NCI-H2081 treated with DMSO at 0.1 percent for 48 hours (cell line): ENCODE results near the gene CNOT11.
"Not testable (repeated sequence)": the region's sequence is repeated elsewhere in the genome, so short reads cannot be mapped to it uniquely, and the experiment has no call there.

ENCODE experiments used
- DNase-seq: peaks from one replicate; lab custom pipeline; 2025; lab: John Stamatoyannopoulos, UW

CNOT11 gene

GRCh38 chr2:101252408-101253012 is at the start of gene CNOT11:
Gene CNOT11 (plus strand): TSS chr2:101252886. CDS start chr2:101252965, 79 bp downstream.
- peak; percentile 92 for DNase-seq

DNA sequence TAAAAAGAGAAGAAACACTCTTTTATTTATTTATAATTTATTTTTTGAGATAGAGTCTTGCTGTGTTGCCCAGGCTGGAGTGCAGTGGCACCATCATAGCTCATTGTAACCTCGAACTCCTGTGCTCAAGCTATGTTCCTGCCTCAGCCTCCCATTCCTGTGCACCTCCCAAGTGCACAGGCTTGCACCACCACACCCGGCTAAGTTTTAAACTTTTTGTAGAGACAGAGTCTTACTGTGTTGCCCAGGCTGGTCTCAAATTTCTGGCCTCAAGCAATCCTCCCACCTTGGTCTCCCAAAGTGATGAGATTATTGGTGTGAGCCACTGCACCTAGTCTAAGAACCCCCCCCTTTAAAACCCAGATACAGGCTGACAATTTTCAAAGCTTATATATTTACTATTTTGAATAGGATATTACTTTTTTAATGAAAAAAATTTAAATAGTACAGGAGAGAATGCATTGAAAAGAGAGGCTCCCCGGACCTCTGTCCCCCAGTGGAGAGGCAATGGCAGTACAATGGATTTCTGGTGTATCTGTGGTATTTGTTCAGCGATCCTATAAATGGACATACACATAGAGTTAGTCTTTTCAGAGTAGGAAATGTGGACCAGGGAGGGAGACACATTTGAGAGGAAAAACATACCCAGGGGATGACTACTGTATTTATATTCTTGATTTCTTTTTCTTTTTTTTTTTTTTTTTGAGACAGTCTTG is 48.1 kb upstream of the CNOT11 start:
- no peak for DNase-seq

GRCh38 chr2:101205521-101206479 is 46.9 kb upstream of the CNOT11 start:
- peak; percentile 34 for DNase-seq

GRCh38 chr2:101208830-101209229 is 43.9 kb upstream of the CNOT11 start:
- DNase-seq, result no peak

DNA sequence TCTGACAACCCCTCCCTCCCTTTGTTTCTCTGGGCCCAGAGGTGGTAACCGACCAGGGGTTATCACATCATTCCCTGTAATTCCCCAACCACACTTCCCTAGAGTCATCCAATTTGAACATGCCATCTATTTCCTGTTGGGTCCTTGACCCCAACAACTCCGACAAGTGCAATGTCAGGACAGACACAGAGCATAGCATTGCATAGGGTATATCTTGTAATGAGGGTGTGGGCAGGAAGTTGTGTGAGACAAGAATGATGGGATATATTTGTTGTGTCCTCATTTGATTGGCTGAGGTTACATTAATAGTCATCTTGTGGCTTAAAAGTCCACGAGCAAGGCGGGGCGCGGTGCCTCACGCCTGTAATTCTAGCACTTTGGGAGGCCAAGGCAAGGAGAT is 33.4 kb upstream of the CNOT11 start:
- no peak for DNase-seq

DNA sequence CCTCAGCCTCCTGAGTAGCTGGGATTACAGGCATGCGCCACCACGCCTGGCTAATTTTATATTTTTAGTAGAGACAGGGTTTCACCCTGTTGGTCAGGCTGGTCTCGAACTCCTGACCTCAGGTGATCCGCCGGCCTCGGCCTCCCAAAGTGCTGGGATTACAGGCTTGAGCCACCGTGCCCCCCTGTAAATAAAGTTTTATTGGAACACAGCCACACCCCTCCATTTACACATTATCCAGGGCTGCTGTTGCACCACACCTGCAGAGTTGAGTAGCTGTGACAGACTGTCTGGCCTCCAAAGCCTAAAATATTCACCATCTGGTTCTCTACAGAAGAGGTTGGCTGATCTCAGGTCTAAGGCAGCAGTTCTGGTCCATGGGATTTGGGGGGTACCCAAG is 32.6 kb upstream of the CNOT11 start:
- not testable (repeated sequence) for DNase-seq

DNA sequence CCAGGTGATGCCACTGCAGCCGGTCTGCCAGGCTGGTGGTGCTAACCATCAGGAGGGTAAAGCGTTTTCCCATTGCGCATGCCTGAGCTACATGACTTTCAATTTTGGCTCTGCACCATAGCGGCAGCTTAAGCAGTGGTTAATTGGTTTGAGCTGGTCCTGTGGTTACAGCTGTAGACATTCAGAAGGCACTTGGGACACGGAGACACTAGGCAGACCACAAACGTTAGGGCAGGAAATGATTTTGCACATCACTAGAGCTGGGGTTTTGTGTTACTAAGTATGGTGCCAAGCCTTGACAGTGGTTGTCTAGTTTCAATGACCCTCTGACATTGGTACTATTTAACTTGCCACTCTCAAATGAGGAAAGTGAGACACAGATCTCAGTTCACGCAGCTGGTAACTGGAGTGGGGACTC is 28.9 kb upstream of the CNOT11 start:
- DNase-seq, result no peak

DNA sequence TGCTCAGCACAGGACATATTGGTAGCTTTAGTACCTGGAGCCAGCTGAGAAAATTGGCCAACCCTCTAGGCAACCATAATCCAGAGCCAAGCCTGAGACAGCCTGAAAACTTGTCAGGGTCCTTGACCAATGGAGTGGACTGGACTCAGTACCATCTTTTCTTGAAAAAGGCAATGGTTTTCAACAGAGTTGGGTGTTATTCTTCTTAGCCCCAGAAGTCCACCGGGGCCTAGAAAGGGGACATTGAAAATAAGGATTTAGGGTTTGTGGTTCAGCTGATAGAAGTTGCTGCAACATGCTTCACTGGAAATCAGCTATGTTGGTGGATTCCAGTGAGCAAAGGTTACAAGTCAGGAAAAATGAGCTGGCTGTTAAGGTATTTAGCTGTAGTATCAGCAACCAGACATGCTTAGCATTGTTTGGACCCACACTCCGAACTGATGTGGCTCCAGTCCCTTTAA is 22.1 kb upstream of the CNOT11 start:
- no peak for DNase-seq

GRCh38 chr2:101231240-101231639 is 21.4 kb upstream of the CNOT11 start:
- no peak for DNase-seq

GRCh38 chr2:101231937-101232730 is 20.6 kb upstream of the CNOT11 start:
- no peak for DNase-seq

DNA sequence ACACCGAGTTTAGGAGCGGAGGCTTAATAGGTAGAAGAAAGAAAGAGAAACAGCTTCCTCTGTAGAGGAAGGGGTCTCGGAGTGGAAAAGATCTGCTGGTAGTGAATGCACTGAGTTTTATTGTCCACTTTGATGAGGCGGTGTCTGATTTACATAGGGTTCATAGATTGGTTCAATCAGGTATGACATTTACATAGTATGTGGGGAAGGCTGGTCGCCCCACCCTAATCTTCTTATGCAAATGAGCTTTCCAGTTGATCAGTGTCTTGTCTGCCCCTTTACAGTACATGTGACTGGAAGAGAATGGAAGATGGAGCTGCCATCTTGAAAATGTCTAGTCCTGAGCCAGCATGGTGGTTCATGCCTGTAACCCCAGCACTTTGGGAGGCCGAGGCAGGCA is 19.9 kb upstream of the CNOT11 start:
- DNase-seq, result no peak

- no peak for DNase-seq
These were observed 18.3 kb upstream of the CNOT11 start for GRCh38 chr2:101234169-101234938.

DNA sequence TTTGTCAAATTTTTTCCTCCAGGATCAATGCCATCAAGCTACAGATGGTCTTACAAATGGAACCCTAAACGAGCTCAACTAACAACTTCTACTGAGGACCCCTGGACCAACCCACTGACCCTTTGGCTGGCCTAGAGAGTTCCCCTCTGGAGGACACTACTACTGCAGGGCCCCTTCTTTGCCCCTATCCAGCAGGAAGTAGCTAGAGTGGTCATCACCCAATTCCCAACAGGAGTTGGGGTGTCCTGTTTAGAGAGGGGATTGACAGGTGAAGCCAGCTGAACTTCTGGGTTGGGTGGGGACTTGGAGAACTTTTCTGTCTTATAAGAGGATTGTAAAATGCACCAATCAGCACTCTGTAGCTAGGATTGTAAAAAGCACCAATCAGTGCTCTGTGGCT is 16.7 kb upstream of the CNOT11 start:
- not testable (repeated sequence) for DNase-seq

DNA sequence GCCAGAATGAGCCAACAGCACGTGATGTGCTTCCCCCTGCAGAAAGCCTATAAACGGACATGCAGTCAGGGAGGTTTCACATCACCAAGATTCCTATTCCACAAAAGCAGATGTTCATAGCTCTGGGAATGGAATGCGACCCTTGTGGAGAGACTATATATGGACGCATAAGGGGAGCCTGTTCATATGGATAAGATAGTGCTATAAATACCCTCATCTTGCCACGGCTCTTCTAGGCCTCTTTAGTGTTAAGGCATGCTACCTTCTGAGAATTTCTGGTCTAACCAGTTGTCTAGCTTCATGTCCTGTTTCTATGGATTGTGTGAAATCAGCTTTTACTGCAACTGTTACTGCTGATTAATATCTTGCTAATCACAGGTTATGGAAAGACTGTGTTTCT is 14.7 kb upstream of the CNOT11 start:
- not testable (repeated sequence) for DNase-seq

GRCh38 chr2:101238930-101239759 is 13.5 kb upstream of the CNOT11 start:
- DNase-seq, result no peak

DNA sequence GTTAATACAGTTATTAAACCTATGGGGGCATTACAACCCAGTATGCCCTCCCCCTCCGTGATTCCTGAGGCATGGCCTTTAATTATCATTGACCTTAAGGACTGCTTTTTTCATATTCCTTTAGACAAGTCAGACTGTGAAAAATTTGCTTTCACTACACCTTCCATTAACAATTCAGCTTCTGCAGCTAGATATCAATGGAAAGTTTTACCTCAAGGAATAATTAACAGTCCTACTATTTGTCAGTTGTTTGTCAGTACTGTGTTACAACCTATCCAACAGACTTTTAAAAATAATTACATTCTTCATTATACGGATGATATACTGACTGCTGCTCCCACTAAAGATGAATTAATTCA is 12.9 kb upstream of the CNOT11 start:
- DNase-seq, result not testable (repeated sequence)

DNA sequence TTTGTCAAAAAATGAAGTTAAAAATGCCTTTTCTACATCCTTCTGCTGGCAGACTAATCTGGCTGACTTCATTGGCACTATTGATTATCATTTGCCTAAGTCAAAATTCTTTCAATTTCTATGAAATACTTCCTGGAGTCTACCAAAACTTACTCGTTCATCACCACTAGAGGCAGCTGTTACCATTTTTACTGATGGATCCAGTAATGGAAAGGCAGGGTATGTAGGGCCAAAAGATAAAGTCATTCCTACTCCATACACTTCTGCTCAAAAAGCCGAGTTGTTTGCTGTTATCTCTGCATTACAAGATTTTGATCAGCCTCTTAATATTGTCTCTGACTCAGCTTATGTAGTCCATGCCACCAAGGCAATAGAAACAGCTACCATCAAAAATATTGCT is 12.0 kb upstream of the CNOT11 start:
- DNase-seq, result not testable (repeated sequence)

DNA sequence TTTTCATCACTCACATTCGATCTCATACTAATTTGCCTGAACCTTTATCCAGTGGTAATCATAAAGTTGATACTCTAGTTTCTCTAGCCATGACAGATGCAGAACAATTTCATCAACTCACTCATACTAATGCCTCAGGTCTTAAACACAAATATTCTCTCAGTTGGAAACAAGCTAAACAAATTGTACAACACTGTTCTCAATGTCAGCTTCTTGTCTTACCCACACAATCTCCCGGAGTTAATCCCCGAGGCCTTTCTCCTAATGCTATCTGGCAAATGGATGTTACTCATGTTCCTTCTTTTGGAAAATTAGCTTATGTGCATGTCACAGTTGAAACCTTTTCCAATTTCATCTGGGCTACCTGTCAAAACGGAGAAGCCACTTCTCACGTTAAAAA is 11.5 kb upstream of the CNOT11 start:
- DNase-seq, result no peak

DNA sequence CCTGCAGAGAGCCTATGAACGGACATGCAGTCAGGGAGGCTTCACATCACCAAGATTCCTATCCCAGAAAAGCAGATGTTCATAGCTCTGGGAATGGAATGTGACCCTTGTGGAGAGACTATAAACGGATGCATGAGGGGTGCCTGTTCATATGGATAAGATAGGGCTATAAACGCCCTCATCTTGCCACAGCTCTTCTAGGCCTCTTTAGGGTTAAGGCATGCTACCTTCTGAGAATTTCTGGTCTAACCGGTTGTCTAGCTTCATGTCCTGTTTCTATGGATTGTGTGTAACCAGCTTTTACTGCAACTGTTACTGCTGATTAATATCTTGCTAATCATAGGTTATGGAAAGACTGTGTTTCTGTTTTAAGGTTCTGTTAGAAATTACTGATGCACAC is 8.3 kb upstream of the CNOT11 start:
- not testable (repeated sequence) for DNase-seq

DNA sequence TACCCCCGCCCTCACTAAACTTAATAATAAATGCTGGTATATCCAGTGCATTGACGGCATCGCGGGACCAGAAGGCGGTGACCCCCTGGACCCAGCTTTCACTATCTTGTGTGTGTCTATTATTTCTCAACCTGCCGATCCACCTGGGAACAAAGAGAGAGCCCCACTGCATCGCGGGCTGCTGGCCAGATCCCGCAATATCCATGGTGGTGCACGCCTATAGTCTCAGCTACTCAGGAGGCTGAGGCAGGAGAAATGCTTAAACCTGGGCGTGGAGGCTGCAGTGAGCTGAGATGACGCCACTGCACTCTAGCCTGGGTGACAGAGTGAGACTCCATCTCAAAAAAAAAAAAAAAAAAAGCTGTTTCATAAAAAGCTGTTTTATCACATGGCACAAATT is 7.8 kb upstream of the CNOT11 start:
- not testable (repeated sequence) for DNase-seq
